Activated naive CD4-positive, alpha-beta T cell treated with anti-CD3 and anti-CD28 coated beads, Interleukin-2, amount 50 U/mL, for 24 hours (primary cell): ENCODE measurements around the gene SLCO3A1.
"Not testable (repeated sequence)": the region's sequence is repeated elsewhere in the genome, so short reads cannot be mapped to it uniquely, and the experiment has no call there.

Experiments used
- H3K27ac Mint-ChIP-seq: one replicate; pipeline ENCODE4 v1.8.0; 2021; ENCODE audit warnings: mild to moderate bottlenecking, mixed read lengths
- H3K27me3 Mint-ChIP-seq: one replicate; pipeline ENCODE4 v1.8.0; 2021; ENCODE audit warnings: mixed read lengths
- H3K36me3 Mint-ChIP-seq: one replicate; pipeline ENCODE4 v1.8.0; 2021; ENCODE audit warnings: mixed read lengths
- H3K4me1 Mint-ChIP-seq: one replicate; pipeline ENCODE4 v1.8.0; 2021; ENCODE audit warnings: mixed read lengths
- H3K4me3 Mint-ChIP-seq: one replicate; pipeline ENCODE4 v1.8.0; 2021; ENCODE audit warnings: mild to moderate bottlenecking, mixed read lengths
- H3K9me3 Mint-ChIP-seq: one replicate; pipeline ENCODE4 v1.8.0; 2021; ENCODE audit warnings: mixed read lengths

SLCO3A1 gene

GRCh38 chr15:91946075-91946474, 92.6 kb downstream of the SLCO3A1 start:
- Mint-ChIP-seq H3K36me3 (no peaks in the 10 kb centered on the region), H3K27ac (no peak overlapping the region), H3K4me1 (peaks cover 81% of the 10 kb centered on the region), H3K9me3 (no peaks in the 10 kb centered on the region), H3K27me3 (no peaks in the 10 kb centered on the region), H3K4me3 (no peak overlapping the region)

GRCh38 chr15:91946581-91947292, 93.2 kb downstream of the SLCO3A1 start:
- no peaks in the 10 kb centered on the region for H3K36me3 Mint-ChIP-seq
- H3K9me3 Mint-ChIP-seq: no peaks in the 10 kb centered on the region
- H3K27ac Mint-ChIP-seq: peak overlapping the region; percentile 19
- peaks cover 82% of the 10 kb centered on the region for H3K4me1 Mint-ChIP-seq
- H3K27me3 Mint-ChIP-seq: no peaks in the 10 kb centered on the region
- H3K4me3 Mint-ChIP-seq: no peak overlapping the region

GRCh38 chr15:91947293-91947679, 93.8 kb downstream of the SLCO3A1 start:
- H3K27me3 Mint-ChIP-seq: no peaks in the 10 kb centered on the region
- H3K27ac Mint-ChIP-seq: no peak overlapping the region
- no peaks in the 10 kb centered on the region for H3K36me3 Mint-ChIP-seq
- H3K4me3 Mint-ChIP-seq: no peak overlapping the region
- peaks cover 82% of the 10 kb centered on the region for H3K4me1 Mint-ChIP-seq
- no peaks in the 10 kb centered on the region for H3K9me3 Mint-ChIP-seq

GRCh38 chr15:91947683-91948608, 94.4 kb downstream of the SLCO3A1 start:
- no peaks in the 10 kb centered on the region for H3K27me3 Mint-ChIP-seq
- no peaks in the 10 kb centered on the region for H3K36me3 Mint-ChIP-seq
- H3K4me3 Mint-ChIP-seq: no peak overlapping the region
- no peaks in the 10 kb centered on the region for H3K9me3 Mint-ChIP-seq
- H3K4me1 Mint-ChIP-seq: peaks cover 82% of the 10 kb centered on the region
- no peak overlapping the region for H3K27ac Mint-ChIP-seq

- no peak overlapping the region for H3K27ac Mint-ChIP-seq
- H3K4me3 Mint-ChIP-seq: no peak overlapping the region
- no peaks in the 10 kb centered on the region for H3K27me3 Mint-ChIP-seq
- no peaks in the 10 kb centered on the region for H3K9me3 Mint-ChIP-seq
- no peaks in the 10 kb centered on the region for H3K36me3 Mint-ChIP-seq
- H3K4me1 Mint-ChIP-seq: peaks cover 85% of the 10 kb centered on the region
These were observed 95.9 kb downstream of the SLCO3A1 start for GRCh38 chr15:91949361-91949760.

GRCh38 chr15:91950054-91950453, 96.5 kb downstream of the SLCO3A1 start:
- peaks cover 90% of the 10 kb centered on the region for H3K4me1 Mint-ChIP-seq
- no peaks in the 10 kb centered on the region for H3K9me3 Mint-ChIP-seq
- no peak overlapping the region for H3K4me3 Mint-ChIP-seq
- no peaks in the 10 kb centered on the region for H3K27me3 Mint-ChIP-seq
- peak overlapping the region; percentile 21 for H3K27ac Mint-ChIP-seq
- H3K36me3 Mint-ChIP-seq: no peaks in the 10 kb centered on the region

GRCh38 chr15:91950631-91951329, 97.3 kb downstream of the SLCO3A1 start:
- H3K27ac Mint-ChIP-seq: no peak overlapping the region
- no peaks in the 10 kb centered on the region for H3K9me3 Mint-ChIP-seq
- no peaks in the 10 kb centered on the region for H3K27me3 Mint-ChIP-seq
- no peaks in the 10 kb centered on the region for H3K36me3 Mint-ChIP-seq
- peaks cover 88% of the 10 kb centered on the region for H3K4me1 Mint-ChIP-seq
- H3K4me3 Mint-ChIP-seq: no peak overlapping the region

GRCh38 chr15:91952216-91952615, 98.7 kb downstream of the SLCO3A1 start:
- Mint-ChIP-seq H3K9me3 (no peaks in the 10 kb centered on the region), H3K36me3 (no peaks in the 10 kb centered on the region), H3K4me3 (no peak overlapping the region), H3K4me1 (peaks cover 75% of the 10 kb centered on the region), H3K27me3 (no peaks in the 10 kb centered on the region), H3K27ac (no peak overlapping the region)

- H3K4me1 Mint-ChIP-seq: peaks cover 63% of the 10 kb centered on the region
- H3K36me3 Mint-ChIP-seq: no peaks in the 10 kb centered on the region
- H3K27me3 Mint-ChIP-seq: no peaks in the 10 kb centered on the region
- H3K27ac Mint-ChIP-seq: no peak overlapping the region
- no peak overlapping the region for H3K4me3 Mint-ChIP-seq
- H3K9me3 Mint-ChIP-seq: no peaks in the 10 kb centered on the region
These were observed 99.9 kb downstream of the SLCO3A1 start for GRCh38 chr15:91953432-91953831.

GRCh38 chr15:91954292-91954691, 100.8 kb downstream of the SLCO3A1 start:
- peak overlapping the region; percentile 2 for H3K27ac Mint-ChIP-seq
- no peaks in the 10 kb centered on the region for H3K36me3 Mint-ChIP-seq
- H3K9me3 Mint-ChIP-seq: no peaks in the 10 kb centered on the region
- H3K4me1 Mint-ChIP-seq: peaks cover 59% of the 10 kb centered on the region
- no peak overlapping the region for H3K4me3 Mint-ChIP-seq
- H3K27me3 Mint-ChIP-seq: no peaks in the 10 kb centered on the region

GRCh38 chr15:91956026-91956723, 102.7 kb downstream of the SLCO3A1 start:
- Mint-ChIP-seq H3K36me3 (no peaks in the 10 kb centered on the region), H3K27me3 (no peaks in the 10 kb centered on the region), H3K27ac (no peak overlapping the region), H3K9me3 (no peaks in the 10 kb centered on the region), H3K4me1 (peaks cover 42% of the 10 kb centered on the region), H3K4me3 (no peak overlapping the region)

GRCh38 chr15:91961357-91961756, 107.8 kb downstream of the SLCO3A1 start:
- Mint-ChIP-seq H3K36me3 (peaks cover 5% of the 10 kb centered on the region), H3K4me3 (no peak overlapping the region), H3K4me1 (peaks cover 28% of the 10 kb centered on the region), H3K9me3 (no peaks in the 10 kb centered on the region), H3K27me3 (no peaks in the 10 kb centered on the region), H3K27ac (no peak overlapping the region)

- H3K27ac Mint-ChIP-seq, H3K36me3 Mint-ChIP-seq, H3K9me3 Mint-ChIP-seq, H3K27me3 Mint-ChIP-seq: not testable (repeated sequence)
- Mint-ChIP-seq H3K4me3 (peak overlapping the region; percentile 33), H3K4me1 (peaks cover 28% of the 10 kb centered on the region)
These were observed 110.2 kb downstream of the SLCO3A1 start for GRCh38 chr15:91963747-91964146.

GRCh38 chr15:91965501-91966193, 112.1 kb downstream of the SLCO3A1 start:
- H3K4me1 Mint-ChIP-seq: peaks cover 40% of the 10 kb centered on the region
- H3K27ac Mint-ChIP-seq: no peak overlapping the region
- peaks cover 5% of the 10 kb centered on the region for H3K36me3 Mint-ChIP-seq
- no peaks in the 10 kb centered on the region for H3K9me3 Mint-ChIP-seq
- no peaks in the 10 kb centered on the region for H3K27me3 Mint-ChIP-seq
- no peak overlapping the region for H3K4me3 Mint-ChIP-seq

- Mint-ChIP-seq H3K4me1 (peaks cover 39% of the 10 kb centered on the region), H3K27ac (no peak overlapping the region), H3K9me3 (no peaks in the 10 kb centered on the region), H3K27me3 (no peaks in the 10 kb centered on the region), H3K36me3 (peaks cover 5% of the 10 kb centered on the region), H3K4me3 (no peak overlapping the region)
These were observed 112.7 kb downstream of the SLCO3A1 start for GRCh38 chr15:91966194-91966552.
